GM18858 (cell line): Measurements from ENCODE around the gene TXN2.
"Not testable (repeated sequence)": the region's sequence is repeated elsewhere in the genome, so short reads cannot be mapped to it uniquely, and the experiment has no call there.

Experiments
- ATAC-seq: cut with Tn5 transposase; IDR thresholded peaks from one replicate; pipeline ENCODE4 v1.9.1; 2021; ENCODE audit not compliant: unreplicated experiment

Gene TXN2

GRCh38 chr22:36456464-36456845 is 25.0 kb downstream of the TXN2 start:
- ATAC-seq, result no peak

- ATAC-seq, result no peak
These were observed 25.6 kb downstream of the TXN2 start for GRCh38 chr22:36455571-36456463.

GRCh38 chr22:36454916-36455570 is 26.4 kb downstream of the TXN2 start:
- ATAC-seq, result peak; percentile 33

GRCh38 chr22:36453855-36454378 is 27.5 kb downstream of the TXN2 start:
- no peak for ATAC-seq

GRCh38 chr22:36452978-36453607 is 28.3 kb downstream of the TXN2 start:
- ATAC-seq, result not testable (repeated sequence)

GRCh38 chr22:36452250-36452977 is 29.0 kb downstream of the TXN2 start:
- no peak for ATAC-seq

- not testable (repeated sequence) for ATAC-seq
These were observed 30.5 kb downstream of the TXN2 start for GRCh38 chr22:36450923-36451322.

- ATAC-seq, result no peak
These were observed 31.8 kb downstream of the TXN2 start for GRCh38 chr22:36449596-36450175.

- no peak for ATAC-seq
These were observed 33.8 kb downstream of the TXN2 start for GRCh38 chr22:36447632-36448031.

GRCh38 chr22:36445158-36445668 is 36.2 kb downstream of the TXN2 start:
- ATAC-seq, result no peak

- no peak for ATAC-seq
These were observed 38.2 kb downstream of the TXN2 start for GRCh38 chr22:36443198-36443770.

GRCh38 chr22:36442506-36443197 is 38.8 kb downstream of the TXN2 start:
- ATAC-seq, result no peak

- ATAC-seq, result no peak
These were observed 40.9 kb downstream of the TXN2 start for GRCh38 chr22:36440429-36441002.

GRCh38 chr22:36439481-36440271 is 41.8 kb downstream of the TXN2 start:
- ATAC-seq, result no peak

- no peak for ATAC-seq
These were observed 45.7 kb downstream of the TXN2 start for GRCh38 chr22:36435516-36436415.

GRCh38 chr22:36433318-36434231 is 47.9 kb downstream of the TXN2 start:
- no peak for ATAC-seq
